Mucosa of stomach (tissue), 1 donor: Measurements from ENCODE around the gene SF3A2.
A peak's percentile ranks its signal among the peaks of the same experiment; 100 is the strongest.

Experiments
- H3K27me3 ChIP-seq: one replicate; pipeline ENCODE4 v1.7.0; 2013; ENCODE audit warnings: mild to moderate bottlenecking, low read length; ENCODE audit not compliant: control insufficient read depth, insufficient read depth
- H3K36me3 ChIP-seq: one replicate; pipeline ENCODE4 v1.7.0; 2013; ENCODE audit warnings: low read length; ENCODE audit not compliant: control insufficient read depth, insufficient read depth
- H3K4me1 ChIP-seq: one replicate; pipeline ENCODE4 v1.7.0; 2013; ENCODE audit warnings: mild to moderate bottlenecking, low read length; ENCODE audit not compliant: control insufficient read depth, insufficient read depth
- H3K4me3 ChIP-seq: one replicate; pipeline ENCODE4 v1.7.0; 2013; ENCODE audit warnings: low read length
- H3K9ac ChIP-seq: one replicate; pipeline ENCODE4 v1.7.0; 2013; ENCODE audit warnings: mild to moderate bottlenecking, low read length, moderate library complexity
- H3K9me3 ChIP-seq: one replicate; pipeline ENCODE4 v1.7.0; 2013; ENCODE audit warnings: mild to moderate bottlenecking, low read length, moderate library complexity; ENCODE audit not compliant: control insufficient read depth
- donor health status: Pancreatic carcinoma.

Gene SF3A2

GRCh38 chr19:2254064-2254872, 17.6 kb downstream of the SF3A2 start:
- no peak overlapping the region for H3K9ac ChIP-seq
- no peaks in the 10 kb centered on the region for H3K36me3 ChIP-seq
- peaks cover 29% of the 10 kb centered on the region for H3K4me1 ChIP-seq
- no peaks in the 10 kb centered on the region for H3K9me3 ChIP-seq
- H3K27me3 ChIP-seq, result peaks cover 52% of the 10 kb centered on the region
- no peak overlapping the region for H3K4me3 ChIP-seq

DNA sequence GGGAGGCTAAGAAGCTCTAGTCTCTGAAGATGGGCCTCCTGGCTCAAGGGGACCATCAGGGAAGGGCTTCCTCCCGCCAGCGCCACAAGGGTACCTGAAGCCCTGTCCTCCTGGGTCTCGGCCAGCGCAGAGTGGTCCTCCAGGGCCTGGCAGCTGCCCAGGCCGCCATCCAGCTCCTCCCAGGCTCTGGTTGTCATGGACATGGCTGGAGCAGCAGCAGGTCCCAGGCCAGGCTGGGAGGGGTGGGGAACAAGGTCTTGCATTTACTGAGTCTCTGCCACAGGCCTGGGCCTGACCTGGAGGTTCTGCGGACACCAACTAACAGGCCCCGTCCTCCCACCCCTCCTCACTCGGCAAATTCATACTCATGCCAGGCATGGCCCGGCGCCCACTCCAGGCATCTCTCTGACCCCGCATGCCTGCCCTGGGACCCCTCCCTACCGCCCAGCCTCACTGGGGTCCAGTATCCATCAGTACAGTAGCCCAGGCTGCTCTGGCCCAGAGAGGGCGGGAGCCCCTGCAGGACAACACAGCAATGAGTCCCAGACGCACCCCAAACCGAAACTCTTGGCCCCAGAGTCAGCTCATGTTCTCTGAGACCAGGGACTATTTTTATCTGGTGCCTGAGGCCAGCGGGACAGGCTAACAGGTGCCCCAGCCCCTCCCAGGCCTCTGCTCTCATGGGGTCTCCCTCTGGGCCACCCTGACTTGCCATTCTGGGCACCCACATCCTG, 18.7 kb downstream of the SF3A2 start:
- no peak overlapping the region for H3K9ac ChIP-seq
- H3K4me3 ChIP-seq, result no peak overlapping the region
- peaks cover 41% of the 10 kb centered on the region for H3K27me3 ChIP-seq
- H3K36me3 ChIP-seq, result no peaks in the 10 kb centered on the region
- no peaks in the 10 kb centered on the region for H3K9me3 ChIP-seq
- peaks cover 30% of the 10 kb centered on the region for H3K4me1 ChIP-seq

GRCh38 chr19:2255982-2256685, 19.5 kb downstream of the SF3A2 start, which contains the start of gene JSRP1:
Gene JSRP1 (minus strand): TSS chr19:2256417. CDS start chr19:2255314, 1,103 bp downstream.
- H3K27me3 ChIP-seq, result peaks cover 33% of the 10 kb centered on the region
- no peak within 1 kb of the TSS for H3K4me3 ChIP-seq

DNA sequence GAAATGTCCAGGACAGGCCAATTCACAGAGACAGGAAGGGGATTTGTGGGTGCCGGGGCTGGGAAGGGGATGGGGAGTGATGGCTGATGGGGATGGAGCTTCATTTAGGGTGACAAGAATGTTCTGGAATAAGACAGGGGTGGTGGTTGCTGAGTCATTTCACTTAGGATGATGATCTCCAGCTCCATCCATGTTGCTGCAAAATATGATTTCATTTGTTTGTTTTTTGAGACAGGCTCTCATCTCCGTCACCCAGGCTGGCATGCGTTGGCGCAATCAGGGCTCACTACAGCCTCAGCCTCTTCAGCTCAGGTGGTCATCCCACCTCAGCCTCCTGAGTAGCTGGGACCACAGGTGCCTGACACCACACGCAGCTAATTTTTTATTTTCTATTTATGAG, 22.7 kb downstream of the SF3A2 start:
- Histone ChIP-seq H3K4me3 (no peak overlapping the region), H3K4me1 (peaks cover 6% of the 10 kb centered on the region), H3K9me3 (no peaks in the 10 kb centered on the region), H3K36me3 (no peaks in the 10 kb centered on the region), H3K27me3 (peaks cover under 1% of the 10 kb centered on the region), H3K9ac (no peak overlapping the region)

More at GRCh38 chr19:2255982-2256685, 19.5 kb downstream of the SF3A2 start, which contains the start of gene JSRP1:
- Histone ChIP-seq H3K36me3 (no peaks in the 10 kb centered on the region), H3K9ac (no peak within 1 kb of the TSS), H3K9me3 (no peaks in the 10 kb centered on the region), H3K4me1 (peaks cover 30% of the 10 kb centered on the region)

DNA sequence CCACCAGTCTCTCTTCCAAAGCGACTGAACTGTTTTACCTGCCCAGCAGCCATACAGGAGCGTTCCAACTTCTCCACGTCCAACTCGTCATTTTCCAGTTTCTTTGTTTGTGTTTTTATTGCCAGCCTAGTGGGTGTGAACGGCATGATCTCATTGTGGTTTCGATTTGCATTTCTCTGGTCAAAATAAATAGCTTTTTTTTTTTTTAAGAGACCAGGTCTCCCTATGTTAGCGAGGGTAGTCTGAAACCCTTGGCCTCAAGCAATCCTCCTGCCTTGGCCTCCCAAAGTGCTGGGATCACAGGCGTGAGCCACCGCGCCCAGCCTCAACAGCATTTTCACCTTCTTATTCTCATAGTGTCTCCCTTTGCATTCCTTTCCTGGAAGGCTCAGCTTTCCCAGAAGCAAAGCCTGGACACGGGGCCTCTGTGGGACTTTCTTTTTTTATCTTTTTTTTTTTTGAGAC, 23.7 kb downstream of the SF3A2 start:
- no peaks in the 10 kb centered on the region for H3K27me3 ChIP-seq

DNA sequence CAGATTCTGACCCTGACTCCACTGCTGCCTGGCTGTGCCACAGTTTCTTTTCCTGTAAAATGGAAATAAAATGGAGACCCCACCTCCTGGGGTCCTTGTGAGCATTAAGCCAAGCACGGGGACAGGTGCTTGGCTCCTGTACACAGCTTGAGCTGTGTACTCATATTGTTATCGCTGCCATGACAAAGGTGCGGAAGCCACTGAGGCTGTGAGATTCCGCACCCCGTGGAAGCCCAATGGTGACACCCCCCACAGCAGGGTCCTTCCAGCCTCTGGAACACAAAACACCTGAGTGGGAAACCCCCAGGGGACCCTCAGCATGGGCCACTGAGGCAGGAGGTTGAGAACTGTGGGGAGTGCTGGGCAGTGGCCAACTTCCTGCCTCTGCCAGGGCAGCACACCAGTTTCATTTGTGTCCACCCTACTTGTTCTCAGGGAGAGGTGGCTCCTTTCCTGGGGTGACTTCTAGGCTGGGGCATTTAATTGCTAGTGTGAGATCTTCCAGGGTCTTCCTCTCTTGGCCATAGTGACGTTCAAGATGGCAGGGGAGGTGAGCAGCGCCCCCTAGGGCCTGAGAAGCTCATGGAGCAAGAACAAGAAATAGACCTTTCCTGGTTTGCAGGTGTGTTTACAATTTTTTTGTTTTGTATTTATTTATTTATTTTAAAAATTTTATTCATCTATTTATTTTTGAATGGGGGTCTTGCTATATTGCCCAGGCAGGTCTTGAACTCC, 25.0 kb downstream of the SF3A2 start:
- no peaks in the 10 kb centered on the region for H3K27me3 ChIP-seq
- no peak overlapping the region for H3K9ac ChIP-seq
- H3K36me3 ChIP-seq, result no peaks in the 10 kb centered on the region
- no peak overlapping the region for H3K4me3 ChIP-seq
- H3K9me3 ChIP-seq, result no peaks in the 10 kb centered on the region
- peaks cover 16% of the 10 kb centered on the region for H3K4me1 ChIP-seq

More for the DNA sequence above, 23.7 kb downstream of the SF3A2 start:
- Histone ChIP-seq H3K4me1 (peaks cover 10% of the 10 kb centered on the region), H3K9me3 (no peaks in the 10 kb centered on the region), H3K9ac (no peak overlapping the region), H3K36me3 (no peaks in the 10 kb centered on the region), H3K4me3 (no peak overlapping the region)

- H3K9ac ChIP-seq, result peak overlapping the region; percentile 18
- H3K4me3 ChIP-seq, result no peak overlapping the region
- H3K9me3 ChIP-seq, result no peaks in the 10 kb centered on the region
- no peaks in the 10 kb centered on the region for H3K36me3 ChIP-seq
- no peaks in the 10 kb centered on the region for H3K27me3 ChIP-seq
- H3K4me1 ChIP-seq, result peaks cover 24% of the 10 kb centered on the region
These were observed 29.8 kb downstream of the SF3A2 start for GRCh38 chr19:2266183-2266993.

DNA sequence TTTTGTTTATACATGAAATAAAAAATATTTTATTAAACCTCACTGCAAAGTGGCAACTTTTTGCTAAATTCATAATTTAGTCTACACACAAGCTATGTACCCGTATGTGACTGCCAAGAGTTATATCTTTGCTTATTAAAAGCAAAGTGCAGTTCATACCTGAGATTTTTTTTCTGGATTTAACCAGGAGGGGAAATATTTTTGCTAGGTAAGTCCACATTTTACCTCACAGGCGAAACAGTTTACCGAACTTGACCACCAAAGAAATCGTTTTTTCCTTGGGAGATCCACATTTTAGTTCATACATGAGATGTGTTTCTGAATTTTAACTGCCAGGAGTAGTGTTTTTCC, 31.8 kb downstream of the SF3A2 start:
- H3K27me3 ChIP-seq, result no peaks in the 10 kb centered on the region
- no peaks in the 10 kb centered on the region for H3K9me3 ChIP-seq
- H3K9ac ChIP-seq, result no peak overlapping the region
- no peaks in the 10 kb centered on the region for H3K36me3 ChIP-seq
- H3K4me1 ChIP-seq, result peaks cover 40% of the 10 kb centered on the region
- H3K4me3 ChIP-seq, result no peak overlapping the region

- no peaks in the 10 kb centered on the region for H3K36me3 ChIP-seq
- H3K9ac ChIP-seq, result peak overlapping the region; percentile 77
- no peaks in the 10 kb centered on the region for H3K9me3 ChIP-seq
- H3K4me1 ChIP-seq, result peaks cover 44% of the 10 kb centered on the region
- no peaks in the 10 kb centered on the region for H3K27me3 ChIP-seq
- H3K4me3 ChIP-seq, result peak overlapping the region; percentile 77
These were observed 32.2 kb downstream of the SF3A2 start for GRCh38 chr19:2268861-2269243.

DNA sequence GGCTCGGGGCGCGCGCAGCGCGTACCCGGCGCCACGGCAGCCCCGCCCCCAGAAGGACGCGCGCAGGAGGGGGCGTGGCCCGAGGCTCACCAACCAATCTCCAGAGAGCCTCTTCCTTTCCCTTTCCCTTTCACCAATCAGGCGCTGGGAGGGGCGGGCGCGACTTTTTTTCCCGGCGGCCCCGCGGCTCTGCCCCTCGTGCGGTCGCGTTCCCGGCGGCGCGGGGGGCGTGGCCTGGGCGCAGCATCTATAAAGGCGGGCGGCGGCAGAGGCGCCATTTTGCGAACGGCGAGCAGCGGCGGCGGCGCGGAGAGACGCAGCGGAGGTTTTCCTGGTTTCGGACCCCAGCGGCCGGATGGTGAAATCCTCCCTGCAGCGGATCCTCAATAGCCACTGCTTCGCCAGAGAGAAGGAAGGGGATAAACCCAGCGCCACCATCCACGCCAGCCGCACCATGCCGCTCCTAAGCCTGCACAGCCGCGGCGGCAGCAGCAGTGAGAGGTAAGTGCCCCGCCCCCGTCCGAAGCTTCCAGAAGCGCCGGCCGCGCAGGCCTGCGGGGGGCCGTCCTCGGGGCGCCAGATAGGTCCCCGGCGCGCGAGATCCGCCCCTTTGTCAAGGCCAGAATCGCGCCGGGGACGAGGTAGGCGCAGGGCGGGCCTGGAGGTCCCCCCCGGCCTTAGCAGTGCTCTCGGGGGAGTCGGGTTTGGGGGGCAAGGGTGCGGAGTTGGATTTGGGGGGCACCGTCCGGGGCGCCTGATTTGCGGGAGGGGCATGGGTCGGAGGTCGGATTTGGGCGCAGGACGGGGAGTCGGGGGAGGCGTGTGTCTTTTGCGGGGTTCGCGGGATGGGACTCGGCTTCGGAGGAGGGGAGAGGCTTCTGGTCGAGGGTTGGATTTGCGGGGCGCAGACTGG, 32.9 kb downstream of the SF3A2 start:
- peaks cover 49% of the 10 kb centered on the region for H3K4me1 ChIP-seq
- H3K9me3 ChIP-seq, result no peaks in the 10 kb centered on the region
- peak overlapping the region; percentile 95 for H3K9ac ChIP-seq
- H3K36me3 ChIP-seq, result no peaks in the 10 kb centered on the region
- no peaks in the 10 kb centered on the region for H3K27me3 ChIP-seq
- H3K4me3 ChIP-seq, result peak overlapping the region; percentile 77
